BE2C (cell line): ENCODE data around the gene AFP.

Experiments used
- DNase-seq: peaks from one replicate; pipeline ENCODE4 v3.0.0-alpha.2; 2020
- H3K27me3 ChIP-seq: fragments of 250-450 bp; sonication (Bioruptor Pico); 2 replicates; pipeline ENCODE4 v1.5.1; 2020; ENCODE audit warnings: mild to moderate bottlenecking
- H3K36me3 ChIP-seq: fragments of 250-450 bp; sonication (Bioruptor Pico); 2 replicates; pipeline ENCODE4 v1.5.1; 2020; ENCODE audit warnings: mild to moderate bottlenecking
- H3K4me1 ChIP-seq: fragments of 250-450 bp; sonication (Bioruptor Pico); 2 replicates; pipeline ENCODE4 v1.5.1; 2020
- H3K4me3 ChIP-seq: 2 replicates; pipeline ENCODE4 v1.5.1; 2011; ENCODE audit warnings: low read depth, low read length
- H3K9me3 ChIP-seq: fragments of 250-450 bp; sonication (Bioruptor Pico); 2 replicates; pipeline ENCODE4 v1.5.1; 2020
- CTCF ChIP-seq: IDR thresholded peaks from 2 replicates; pipeline ENCODE4 v1.5.1; 2012; ENCODE audit warnings: mild to moderate bottlenecking, low read depth, low read length

The AFP gene

GRCh38 chr4:73446336-73446938 is 10.4 kb downstream of the AFP start:
- Histone ChIP-seq H3K27me3 (peaks cover 20% of the 10 kb centered on the region), H3K4me1 (no peaks in the 10 kb centered on the region), H3K4me3 (no peak overlapping the region), H3K9me3 (no peaks in the 10 kb centered on the region), H3K36me3 (no peaks in the 10 kb centered on the region)
- peak; percentile 87 for TF ChIP-seq CTCF
- DNase-seq = peak; percentile 13

DNA sequence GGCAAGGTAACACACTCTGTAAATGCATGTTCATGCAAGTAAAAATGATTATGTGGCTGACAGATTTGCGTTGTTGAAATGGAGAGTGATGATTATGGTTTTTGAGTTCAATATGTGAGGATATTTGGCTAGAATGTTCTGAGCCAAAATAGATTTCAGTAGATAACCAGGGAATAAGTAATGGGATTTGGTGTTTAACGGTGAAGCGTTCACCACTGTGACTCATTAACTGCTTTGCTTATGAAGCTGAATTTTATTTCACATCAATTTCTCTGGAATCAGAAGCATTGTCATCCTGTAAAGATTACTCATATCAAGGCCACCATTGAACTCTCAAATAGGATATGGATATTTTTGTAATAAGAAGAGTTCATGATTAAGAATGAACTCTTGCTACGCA is 11.7 kb downstream of the AFP start:
- Histone ChIP-seq H3K4me3 (no peak overlapping the region), H3K4me1 (no peaks in the 10 kb centered on the region), H3K36me3 (no peaks in the 10 kb centered on the region), H3K27me3 (peaks cover 12% of the 10 kb centered on the region; the same call in 1 of the 2 replicates), H3K9me3 (no peaks in the 10 kb centered on the region)
- TF ChIP-seq CTCF = no peak
- DNase-seq = no peak

DNA sequence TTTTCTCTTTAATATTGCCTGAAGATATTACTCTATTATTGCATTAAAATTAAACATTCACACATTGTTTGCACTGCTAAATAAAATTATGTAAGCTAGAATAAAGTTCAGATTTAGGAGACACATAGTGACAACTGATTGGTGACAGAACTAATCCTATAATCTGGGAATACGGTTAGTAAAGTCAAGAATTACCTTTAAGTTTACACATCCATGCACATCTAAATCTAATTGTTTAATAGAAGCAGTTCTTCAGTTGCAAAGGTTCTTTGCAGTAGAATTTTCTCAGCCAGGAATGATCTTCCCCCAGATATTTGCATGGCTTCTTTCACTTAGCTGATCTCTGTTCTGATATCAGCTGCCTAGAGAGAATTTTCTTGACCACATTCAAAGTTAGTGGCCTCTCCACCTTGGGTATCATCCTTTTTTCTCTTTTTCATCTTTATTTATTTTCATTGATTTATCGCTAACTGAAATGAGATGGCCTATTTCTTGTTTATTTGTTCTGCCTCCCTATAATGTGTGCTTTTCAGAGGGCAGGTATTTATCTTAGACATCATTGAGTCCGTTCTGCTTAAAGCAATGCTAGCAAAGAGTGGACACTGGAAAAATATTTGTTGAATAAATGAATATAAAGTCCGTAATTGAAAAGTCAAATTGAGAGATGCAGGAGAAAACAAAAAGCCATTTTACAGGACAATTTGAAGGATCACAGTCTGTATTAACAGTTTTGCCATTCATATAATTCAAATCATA is 12.6 kb downstream of the AFP start:
- Histone ChIP-seq H3K4me3 (no peak overlapping the region), H3K36me3 (no peaks in the 10 kb centered on the region), H3K27me3 (0 out of 2 replicates have a peak, but pooled peaks cover 3% of the 10 kb centered on the region), H3K9me3 (no peaks in the 10 kb centered on the region), H3K4me1 (no peaks in the 10 kb centered on the region)
- TF ChIP-seq CTCF = no peak
- DNase-seq = no peak

DNA sequence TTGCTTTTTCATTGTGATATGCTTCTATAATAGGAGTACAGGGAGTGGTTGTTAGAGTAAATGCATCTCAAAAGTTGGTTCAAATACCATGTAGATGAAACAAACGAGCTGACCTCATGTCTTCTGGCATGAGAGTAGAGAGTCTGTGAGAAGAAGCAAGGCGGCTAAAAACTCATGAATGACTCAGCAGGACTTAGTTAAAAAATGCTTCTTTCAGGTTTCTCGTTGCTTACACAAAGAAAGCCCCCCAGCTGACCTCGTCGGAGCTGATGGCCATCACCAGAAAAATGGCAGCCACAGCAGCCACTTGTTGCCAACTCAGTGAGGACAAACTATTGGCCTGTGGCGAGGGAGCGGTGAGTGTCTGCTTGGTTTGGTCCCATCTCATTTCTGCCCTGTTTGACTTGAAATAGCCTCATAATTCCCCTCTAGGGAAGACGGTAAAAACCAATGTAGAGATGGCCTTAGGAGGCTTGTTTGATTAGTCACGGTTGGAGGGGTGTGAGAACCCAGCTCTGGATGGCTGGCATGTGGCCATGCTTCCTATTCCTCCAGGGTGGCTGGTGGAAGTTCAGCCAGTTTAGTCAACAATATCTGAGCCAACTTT is 14.5 kb downstream of the AFP start:
- no peaks in the 10 kb centered on the region for H3K9me3 ChIP-seq
- TF ChIP-seq CTCF = no peak
- H3K27me3 ChIP-seq = 0 out of 2 replicates have a peak, but pooled peaks cover 3% of the 10 kb centered on the region
- H3K4me1 ChIP-seq = no peaks in the 10 kb centered on the region
- no peak overlapping the region for H3K4me3 ChIP-seq
- no peaks in the 10 kb centered on the region for H3K36me3 ChIP-seq
- DNase-seq = peak; percentile 37

DNA sequence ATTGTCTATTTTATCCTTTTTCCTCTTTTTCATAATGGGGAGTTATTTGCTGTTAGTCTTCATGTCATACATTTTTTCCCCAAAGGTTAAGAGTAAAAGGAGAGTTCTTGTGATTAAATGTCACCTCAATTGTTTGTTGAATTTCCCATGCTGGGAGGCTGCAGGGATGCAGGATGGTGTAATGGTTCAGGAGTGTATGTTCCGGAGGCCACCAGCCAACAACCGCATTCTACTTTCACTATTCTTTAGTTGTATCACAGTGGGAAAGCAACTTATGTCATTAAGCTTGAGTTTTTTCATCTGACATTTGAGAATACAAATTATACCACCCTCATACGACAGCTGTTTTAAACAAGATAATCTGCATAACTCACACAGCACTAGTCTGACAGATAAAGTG is 15.4 kb downstream of the AFP start:
- no peak for DNase-seq
- Histone ChIP-seq H3K9me3 (no peaks in the 10 kb centered on the region), H3K36me3 (no peaks in the 10 kb centered on the region), H3K4me1 (no peaks in the 10 kb centered on the region), H3K27me3 (0 out of 2 replicates have a peak, but pooled peaks cover 3% of the 10 kb centered on the region), H3K4me3 (no peak overlapping the region)
- no peak for TF ChIP-seq CTCF
